T47D (cell line): ENCODE data around the gene ERC1.

ENCODE experiments used
- DNase-seq, 2 experiments: peaks; one replicate each; pipeline versions ENCODE4 v3.0.0 to v3.0.0-alpha.2; 2011 to 2012; ENCODE audit warnings: low read depth in 1 of 2, low spot score in 1 of 2
- JUND ChIP-seq: IDR thresholded peaks from 2 replicates; pipeline ENCODE4 v1.6.1; 2012; ENCODE audit warnings: low read depth
- in situ Hi-C: cut with HindIII; loops from 2 replicates; pipeline ENCODE4 v1.10.0; 2016; ENCODE audit warnings: low sequenced_read_pairs, low pct_unique_long_range_greater_than_20kb

Gene ERC1

GRCh38 chr12:1439201-1439600 is 448.2 kb downstream of the ERC1 start:
- no peak for TF ChIP-seq JUND
- DNase-seq, result no peak
- in situ Hi-C loops, result no loop called here

- no peak for TF ChIP-seq JUND
- in situ Hi-C loops, result no loop called here
- no peak for DNase-seq
Measured at GRCh38 chr12:1439687-1440086, 448.7 kb downstream of the ERC1 start.

- in situ Hi-C loops, result no loop called here
- TF ChIP-seq JUND, result no peak
- DNase-seq, result no peak
Measured at GRCh38 chr12:1443421-1444141, 452.6 kb downstream of the ERC1 start.

- no peak for TF ChIP-seq JUND
- in situ Hi-C loops, result no loop called here
- peak in 1 of 2 experiments; percentile 16 for DNase-seq
Measured at GRCh38 chr12:1444142-1444516, 453.1 kb downstream of the ERC1 start.

- TF ChIP-seq JUND, result no peak
- no peak for DNase-seq
- in situ Hi-C loops, result no loop called here
Measured at GRCh38 chr12:1445807-1446206, 454.8 kb downstream of the ERC1 start.

- no peak for DNase-seq
Measured at GRCh38 chr12:1448336-1448735, 457.3 kb downstream of the ERC1 start.

GRCh38 chr12:1453810-1454209 is 462.8 kb downstream of the ERC1 start:
- no peak for TF ChIP-seq JUND
- no peak for DNase-seq
- in situ Hi-C loops, result no loop called here

More at GRCh38 chr12:1448336-1448735, 457.3 kb downstream of the ERC1 start:
- in situ Hi-C loops, result no loop called here
- no peak for TF ChIP-seq JUND

GRCh38 chr12:1456885-1457284 is 465.9 kb downstream of the ERC1 start:
- no peak for DNase-seq
- no peak for TF ChIP-seq JUND
- in situ Hi-C loops, result no loop called here

- DNase-seq, result peak in 1 of 2 experiments; percentile 19
- in situ Hi-C loops, result no loop called here
- no peak for TF ChIP-seq JUND
Measured at GRCh38 chr12:1457901-1458300, 466.9 kb downstream of the ERC1 start.

- no peak for TF ChIP-seq JUND
- no peak for DNase-seq
- in situ Hi-C loops, result no loop called here
Measured at GRCh38 chr12:1459339-1459738, 468.3 kb downstream of the ERC1 start.

- DNase-seq, result no peak
- in situ Hi-C loops, result no loop called here
- TF ChIP-seq JUND, result no peak
Measured at GRCh38 chr12:1463073-1463905, 472.3 kb downstream of the ERC1 start.

GRCh38 chr12:1464925-1465324 is 473.9 kb downstream of the ERC1 start:
- no peak for DNase-seq
- TF ChIP-seq JUND, result no peak
- in situ Hi-C loops, result no loop called here

- DNase-seq, result no peak
- no peak for TF ChIP-seq JUND
- in situ Hi-C loops, result no loop called here
Measured at GRCh38 chr12:1465990-1466389, 475.0 kb downstream of the ERC1 start.
